Liver (tissue), 3 donors: ENCODE results near the gene SEPTIN1.
"Not testable (repeated sequence)": the region's sequence is repeated elsewhere in the genome, so short reads cannot be mapped to it uniquely, and the experiment has no call there.

ENCODE experiments used
- ATF3 ChIP-seq: IDR thresholded peaks from 2 replicates; pipeline ENCODE4 v1.6.1; 2016; ENCODE audit warnings: antibody characterized with exemption
- CTCF ChIP-seq: fragments of 150-350 bp; IDR thresholded peaks from 2 replicates; pipeline ENCODE4 v1.5.1; 2017; ENCODE audit warnings: improper control_type of control experiment, low read depth, low read length; ENCODE audit not compliant: missing input control
- EGR1 ChIP-seq, 2 donors: IDR thresholded peaks; 2 replicates each; pipeline ENCODE4 v1.6.1; 2016 to 2018; ENCODE audit warnings: antibody characterized with exemption in 2 of 2, low read depth in 2 of 2
- GABPA ChIP-seq, 2 donors: IDR thresholded peaks in 1 of 2; conservative IDR thresholded peaks in 1 of 2; 2 replicates each; pipeline ENCODE4 v1.6.1; 2016; ENCODE audit warnings: antibody characterized with exemption in 2 of 2, mild to moderate bottlenecking in 1 of 2, moderate library complexity in 1 of 2
- HNF4A ChIP-seq, 2 donors: conservative IDR thresholded peaks; 2 replicates each; pipeline ENCODE4 v1.6.1; 2016; ENCODE audit warnings: antibody characterized with exemption in 2 of 2, mild to moderate bottlenecking in 2 of 2
- JUND ChIP-seq, 2 donors: IDR thresholded peaks; 2 replicates each; pipeline ENCODE4 v1.6.1; 2016; ENCODE audit warnings: antibody characterized with exemption in 2 of 2
- NR2F2 ChIP-seq: IDR thresholded peaks from 2 replicates; pipeline ENCODE4 v1.6.1; 2016; ENCODE audit warnings: antibody characterized with exemption
- RAD21 ChIP-seq, 2 donors: IDR thresholded peaks; 2 replicates each; pipeline ENCODE4 v1.6.1; 2016; ENCODE audit warnings: antibody characterized with exemption in 2 of 2, mild to moderate bottlenecking in 2 of 2
- RXRA ChIP-seq, 2 donors: IDR thresholded peaks; 2 replicates each; pipeline ENCODE4 v1.6.1; 2017 to 2018; ENCODE audit warnings: antibody characterized with exemption in 2 of 2, mild to moderate bottlenecking in 1 of 2
- TAF1 ChIP-seq: conservative IDR thresholded peaks from 2 replicates; pipeline ENCODE4 v1.6.1; 2016; ENCODE audit warnings: antibody characterized with exemption, mild to moderate bottlenecking
- YY1 ChIP-seq: IDR thresholded peaks from 2 replicates; pipeline ENCODE4 v1.6.1; 2016; ENCODE audit warnings: antibody characterized with exemption, mild to moderate bottlenecking
- TF ChIP-seq, protein P1 (sequence below): IDR thresholded peaks from 2 replicates; pipeline ENCODE4 v1.6.1; 2016; ENCODE audit warnings: antibody characterized with exemption, mild to moderate bottlenecking
- donor health status: healthy.
- donor health status: healthy.

- not testable (repeated sequence) for TF ChIP-seq CTCF; ATF3; GABPA (IDR thresholded peaks at IDR 0.05 in 1 of 2, conservative IDR thresholded peaks at IDR 0.05 in 1 of 2); RAD21 (IDR thresholded peaks at IDR 0.05); EGR1 (IDR thresholded peaks at IDR 0.05; ENCODE audit: low read depth in 2 of 2); RXRA (IDR thresholded peaks at IDR 0.05); HNF4A (conservative IDR thresholded peaks at IDR 0.05); JUND (IDR thresholded peaks at IDR 0.05); NR2F2; TAF1; YY1
- TF ChIP-seq, protein P1, sequence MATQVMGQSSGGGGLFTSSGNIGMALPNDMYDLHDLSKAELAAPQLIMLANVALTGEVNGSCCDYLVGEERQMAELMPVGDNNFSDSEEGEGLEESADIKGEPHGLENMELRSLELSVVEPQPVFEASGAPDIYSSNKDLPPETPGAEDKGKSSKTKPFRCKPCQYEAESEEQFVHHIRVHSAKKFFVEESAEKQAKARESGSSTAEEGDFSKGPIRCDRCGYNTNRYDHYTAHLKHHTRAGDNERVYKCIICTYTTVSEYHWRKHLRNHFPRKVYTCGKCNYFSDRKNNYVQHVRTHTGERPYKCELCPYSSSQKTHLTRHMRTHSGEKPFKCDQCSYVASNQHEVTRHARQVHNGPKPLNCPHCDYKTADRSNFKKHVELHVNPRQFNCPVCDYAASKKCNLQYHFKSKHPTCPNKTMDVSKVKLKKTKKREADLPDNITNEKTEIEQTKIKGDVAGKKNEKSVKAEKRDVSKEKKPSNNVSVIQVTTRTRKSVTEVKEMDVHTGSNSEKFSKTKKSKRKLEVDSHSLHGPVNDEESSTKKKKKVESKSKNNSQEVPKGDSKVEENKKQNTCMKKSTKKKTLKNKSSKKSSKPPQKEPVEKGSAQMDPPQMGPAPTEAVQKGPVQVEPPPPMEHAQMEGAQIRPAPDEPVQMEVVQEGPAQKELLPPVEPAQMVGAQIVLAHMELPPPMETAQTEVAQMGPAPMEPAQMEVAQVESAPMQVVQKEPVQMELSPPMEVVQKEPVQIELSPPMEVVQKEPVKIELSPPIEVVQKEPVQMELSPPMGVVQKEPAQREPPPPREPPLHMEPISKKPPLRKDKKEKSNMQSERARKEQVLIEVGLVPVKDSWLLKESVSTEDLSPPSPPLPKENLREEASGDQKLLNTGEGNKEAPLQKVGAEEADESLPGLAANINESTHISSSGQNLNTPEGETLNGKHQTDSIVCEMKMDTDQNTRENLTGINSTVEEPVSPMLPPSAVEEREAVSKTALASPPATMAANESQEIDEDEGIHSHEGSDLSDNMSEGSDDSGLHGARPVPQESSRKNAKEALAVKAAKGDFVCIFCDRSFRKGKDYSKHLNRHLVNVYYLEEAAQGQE: not testable (repeated sequence)
Measured at GRCh38 chr16:30396627-30397026, 14.3 kb upstream of the SEPTIN1 start.
